Parathyroid adenoma (tissue), 2 donors: Measurements from ENCODE around the gene ULBP1.
"Not testable (repeated sequence)": the region's sequence is repeated elsewhere in the genome, so short reads cannot be mapped to it uniquely, and the experiment has no call there.

Experiments used
- H2AFZ ChIP-seq: fragments of 300-600 bp; sonication (generic); one replicate; pipeline ENCODE4 v1.7.0; 2017; ENCODE audit warnings: antibody characterized with exemption, mild to moderate bottlenecking
- H3K27ac ChIP-seq: fragments of 300-600 bp; sonication (generic); one replicate; pipeline ENCODE4 v1.7.0; 2017
- H3K27me3 ChIP-seq: fragments of 300-600 bp; sonication (generic); one replicate; pipeline ENCODE4 v1.7.0; 2017; ENCODE audit warnings: low read length; ENCODE audit not compliant: control insufficient read depth, insufficient read depth
- H3K36me3 ChIP-seq: fragments of 300-600 bp; sonication (generic); one replicate; pipeline ENCODE4 v1.7.0; 2017; ENCODE audit warnings: low read length; ENCODE audit not compliant: control insufficient read depth, insufficient read depth
- H3K4me1 ChIP-seq: fragments of 300-600 bp; sonication (generic); one replicate; pipeline ENCODE4 v1.7.0; 2017; ENCODE audit warnings: control low read depth
- H3K4me2 ChIP-seq: fragments of 300-600 bp; sonication (generic); one replicate; pipeline ENCODE4 v1.7.0; 2017; ENCODE audit warnings: low read length
- H3K4me3 ChIP-seq: fragments of 300-600 bp; sonication (generic); one replicate; pipeline ENCODE4 v1.7.0; 2017; ENCODE audit warnings: low read depth, low read length
- H3K79me2 ChIP-seq: fragments of 300-600 bp; sonication (generic); one replicate; pipeline ENCODE4 v1.7.0; 2017; ENCODE audit warnings: control low read depth
- H3K9ac ChIP-seq: fragments of 300-600 bp; sonication (generic); one replicate; pipeline ENCODE4 v1.7.0; 2017; ENCODE audit warnings: mild to moderate bottlenecking
- H3K9me3 ChIP-seq: fragments of 300-600 bp; sonication (generic); one replicate; pipeline ENCODE4 v1.7.0; 2017; ENCODE audit warnings: low read length; ENCODE audit not compliant: control insufficient read depth
- CTCF ChIP-seq: fragments of 300-600 bp; sonication (generic); IDR thresholded peaks from one replicate; pipeline ENCODE4 v1.7.0; 2017; ENCODE audit warnings: antibody characterized with exemption, mild to moderate bottlenecking
- donor health status: primary hyperparathyroidism.

Gene ULBP1

GRCh38 chr6:149924206-149924932 lies 39.4 kb upstream of the ULBP1 start:
- Histone ChIP-seq H3K79me2 (no peaks in the 10 kb centered on the region), H3K36me3 (no peaks in the 10 kb centered on the region), H3K4me3 (no peak overlapping the region), H3K27me3 (peaks cover 3% of the 10 kb centered on the region), H3K9me3 (no peaks in the 10 kb centered on the region), H3K9ac (no peak overlapping the region), H2AFZ (no peak overlapping the region), H3K27ac (no peak overlapping the region), H3K4me1 (peaks cover 4% of the 10 kb centered on the region), H3K4me2 (no peak overlapping the region)
- TF ChIP-seq CTCF = no peak

GRCh38 chr6:149924933-149925252 lies 38.9 kb upstream of the ULBP1 start:
- Histone ChIP-seq H3K9ac (no peak overlapping the region), H3K4me2 (no peak overlapping the region), H3K27ac (no peak overlapping the region)

GRCh38 chr6:149925253-149925973 lies 38.3 kb upstream of the ULBP1 start:
- no peak for TF ChIP-seq CTCF
- Histone ChIP-seq H3K4me2 (peak overlapping the region; percentile 73), H3K4me1 (peaks cover 4% of the 10 kb centered on the region), H3K9ac (no peak overlapping the region), H3K27ac (peak overlapping the region; percentile 22), H3K36me3 (no peaks in the 10 kb centered on the region), H3K4me3 (peak overlapping the region; percentile 35), H3K27me3 (peaks cover 5% of the 10 kb centered on the region), H3K9me3 (no peaks in the 10 kb centered on the region), H2AFZ (peak overlapping the region; percentile 87), H3K79me2 (no peaks in the 10 kb centered on the region)

More at GRCh38 chr6:149924933-149925252, 38.9 kb upstream of the ULBP1 start:
- H3K4me1 ChIP-seq = peaks cover 4% of the 10 kb centered on the region
- no peak for TF ChIP-seq CTCF
- H3K9me3 ChIP-seq = no peaks in the 10 kb centered on the region
- no peak overlapping the region for H2AFZ ChIP-seq
- peaks cover 5% of the 10 kb centered on the region for H3K27me3 ChIP-seq
- H3K79me2 ChIP-seq = no peaks in the 10 kb centered on the region
- no peaks in the 10 kb centered on the region for H3K36me3 ChIP-seq
- no peak overlapping the region for H3K4me3 ChIP-seq

- Histone ChIP-seq H2AFZ (peak overlapping the region; percentile 87), H3K9me3 (no peaks in the 10 kb centered on the region), H3K27me3 (peaks cover 5% of the 10 kb centered on the region), H3K4me3 (peak overlapping the region; percentile 35), H3K4me2 (peak overlapping the region; percentile 73), H3K4me1 (peaks cover 4% of the 10 kb centered on the region), H3K9ac (no peak overlapping the region), H3K36me3 (no peaks in the 10 kb centered on the region), H3K79me2 (no peaks in the 10 kb centered on the region), H3K27ac (peak overlapping the region; percentile 22)
- TF ChIP-seq CTCF = peak; percentile 96
Observed at GRCh38 chr6:149925974-149926777, 37.6 kb upstream of the ULBP1 start.

GRCh38 chr6:149927025-149927424 lies 36.7 kb upstream of the ULBP1 start:
- H3K79me2 ChIP-seq, H3K9ac ChIP-seq, H3K27me3 ChIP-seq, H3K4me3 ChIP-seq, H3K4me2 ChIP-seq, H3K4me1 ChIP-seq, H2AFZ ChIP-seq, H3K9me3 ChIP-seq, H3K27ac ChIP-seq, H3K36me3 ChIP-seq: not testable (repeated sequence)
